Measurements from ENCODE around the gene TAF10.

DNA sequence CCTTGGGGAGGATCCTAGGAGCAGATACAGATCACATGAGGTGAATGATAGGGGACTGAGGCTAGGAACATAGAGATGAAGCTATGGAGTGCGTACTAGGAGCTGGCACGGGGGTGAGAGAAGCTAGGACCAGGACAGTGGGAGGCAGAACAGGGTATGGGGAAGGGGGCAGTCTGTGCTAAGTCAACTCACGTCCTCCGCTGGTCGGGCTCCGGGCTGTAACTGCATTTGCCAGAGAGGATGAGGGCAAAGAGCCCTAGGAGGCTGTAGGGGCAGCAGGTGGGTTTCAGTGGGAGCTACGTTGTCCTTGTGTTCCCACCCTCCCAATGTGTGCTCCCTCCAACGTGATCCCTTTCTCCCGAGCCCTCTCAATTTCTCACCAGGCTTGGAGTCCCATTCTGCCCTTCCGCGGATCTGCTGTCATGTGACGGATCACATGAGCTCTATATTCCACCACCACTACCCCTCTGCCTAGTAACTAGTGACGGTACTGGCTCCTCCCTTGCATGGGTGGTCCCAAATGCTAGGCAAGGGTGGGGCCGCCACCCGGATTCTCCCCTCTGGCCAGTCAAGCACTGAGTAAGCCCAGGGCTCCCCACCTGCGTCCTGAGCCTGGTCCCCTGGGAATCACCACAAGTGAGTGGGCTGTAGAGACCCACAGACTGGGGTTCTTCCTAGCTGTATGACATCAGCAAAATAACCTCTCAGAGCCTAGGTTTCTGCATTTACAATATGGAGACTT, 7.2 kb upstream of the TAF10 start, which contains the start of gene TPP1:
- TF ChIP-seq, protein P1, sequence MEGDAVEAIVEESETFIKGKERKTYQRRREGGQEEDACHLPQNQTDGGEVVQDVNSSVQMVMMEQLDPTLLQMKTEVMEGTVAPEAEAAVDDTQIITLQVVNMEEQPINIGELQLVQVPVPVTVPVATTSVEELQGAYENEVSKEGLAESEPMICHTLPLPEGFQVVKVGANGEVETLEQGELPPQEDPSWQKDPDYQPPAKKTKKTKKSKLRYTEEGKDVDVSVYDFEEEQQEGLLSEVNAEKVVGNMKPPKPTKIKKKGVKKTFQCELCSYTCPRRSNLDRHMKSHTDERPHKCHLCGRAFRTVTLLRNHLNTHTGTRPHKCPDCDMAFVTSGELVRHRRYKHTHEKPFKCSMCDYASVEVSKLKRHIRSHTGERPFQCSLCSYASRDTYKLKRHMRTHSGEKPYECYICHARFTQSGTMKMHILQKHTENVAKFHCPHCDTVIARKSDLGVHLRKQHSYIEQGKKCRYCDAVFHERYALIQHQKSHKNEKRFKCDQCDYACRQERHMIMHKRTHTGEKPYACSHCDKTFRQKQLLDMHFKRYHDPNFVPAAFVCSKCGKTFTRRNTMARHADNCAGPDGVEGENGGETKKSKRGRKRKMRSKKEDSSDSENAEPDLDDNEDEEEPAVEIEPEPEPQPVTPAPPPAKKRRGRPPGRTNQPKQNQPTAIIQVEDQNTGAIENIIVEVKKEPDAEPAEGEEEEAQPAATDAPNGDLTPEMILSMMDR (IDR thresholded peaks at IDR 0.05) = no peak
- no peak for TF ChIP-seq TCF7L2 (IDR thresholded peaks at IDR 0.05; ENCODE audit: low read depth, low read length)
- TF ChIP-seq POLR2AphosphoS5 (IDR thresholded peaks at IDR 0.05; ENCODE audit: low read depth, low read length) = peak; percentile 95
- TF ChIP-seq REST (IDR thresholded peaks at IDR 0.05; ENCODE audit: insufficient read depth in 1 of 2, low read depth in 2 of 2, low read length in 1 of 2) = no peak
